NOMO-1 treated with dmso at 0.1 percent for 144 hours (cell line): ENCODE data around the gene SAMD5.

Experiments
- DNase-seq: peaks from one replicate; lab custom pipeline; 2025; ENCODE audit not compliant: unreplicated experiment; lab: John Stamatoyannopoulos, UW

Gene SAMD5

DNA sequence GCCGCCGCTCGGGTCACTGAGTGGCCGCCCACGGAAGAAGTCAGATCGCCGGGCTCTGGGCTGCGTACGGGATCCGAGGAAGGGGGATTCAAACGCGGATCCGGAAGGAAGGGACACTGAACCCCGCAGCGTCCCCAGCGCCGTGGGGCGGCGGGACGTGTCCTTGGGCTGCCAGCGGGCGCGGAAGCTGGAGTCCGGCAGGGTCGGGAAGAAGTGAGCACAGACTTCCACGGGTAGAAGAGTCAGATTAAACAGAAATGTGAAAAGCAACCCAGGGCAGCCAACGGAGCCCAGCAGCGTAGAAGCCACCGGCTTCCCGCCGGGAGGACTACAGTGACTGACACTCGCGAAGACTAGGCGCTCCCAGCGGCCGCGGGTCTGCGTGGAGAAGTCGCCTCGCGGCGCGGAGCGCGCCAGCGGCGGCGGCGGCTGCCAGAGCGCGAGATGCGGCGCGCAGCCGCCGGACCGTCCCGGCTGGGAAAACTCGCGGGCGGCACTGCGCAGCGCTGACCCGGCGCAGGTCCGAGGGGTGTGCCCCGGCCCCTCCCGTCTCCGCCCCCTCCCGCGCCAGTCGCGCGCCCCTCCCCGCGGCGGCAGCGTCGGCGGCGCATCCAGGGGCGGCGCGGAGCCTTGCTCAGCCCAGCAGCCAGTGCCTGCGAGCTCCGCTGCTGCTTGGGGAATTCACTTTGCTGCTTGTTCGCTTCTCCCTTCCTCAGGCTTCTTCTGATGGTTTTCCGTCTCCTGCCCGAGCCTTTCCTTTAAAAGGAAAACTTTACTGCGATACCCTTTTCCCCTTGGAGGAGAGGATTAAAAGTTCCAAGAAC is at the start of gene SAMD5:
Gene SAMD5 (plus strand): TSS at position 649 of the 824 bp plus-strand sequence. CDS start 239 bp downstream, outside the sequence.
- no peak for DNase-seq

DNA sequence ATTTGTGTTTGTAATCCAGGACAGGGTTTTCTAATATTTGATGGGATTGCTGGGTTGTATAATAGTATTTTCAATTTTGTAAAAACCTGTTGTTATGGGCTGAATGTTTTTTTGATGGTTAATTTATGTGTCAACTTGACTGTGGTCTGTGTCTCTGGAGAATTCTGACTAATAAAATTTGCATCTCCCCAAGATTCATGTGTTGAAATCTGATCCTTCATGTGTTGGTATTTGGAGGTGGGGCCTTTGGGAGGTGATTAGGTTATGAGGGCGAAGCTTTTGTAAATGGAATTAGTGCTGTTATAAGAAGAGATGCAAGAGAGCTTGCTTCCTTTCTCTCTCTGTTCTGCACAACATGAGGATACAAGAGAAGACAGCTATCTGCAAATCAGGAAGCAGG is 48.7 kb upstream of the SAMD5 start:
- no peak for DNase-seq

GRCh38 chr6:147463651-147464050 is 44.8 kb upstream of the SAMD5 start:
- no peak for DNase-seq

DNA sequence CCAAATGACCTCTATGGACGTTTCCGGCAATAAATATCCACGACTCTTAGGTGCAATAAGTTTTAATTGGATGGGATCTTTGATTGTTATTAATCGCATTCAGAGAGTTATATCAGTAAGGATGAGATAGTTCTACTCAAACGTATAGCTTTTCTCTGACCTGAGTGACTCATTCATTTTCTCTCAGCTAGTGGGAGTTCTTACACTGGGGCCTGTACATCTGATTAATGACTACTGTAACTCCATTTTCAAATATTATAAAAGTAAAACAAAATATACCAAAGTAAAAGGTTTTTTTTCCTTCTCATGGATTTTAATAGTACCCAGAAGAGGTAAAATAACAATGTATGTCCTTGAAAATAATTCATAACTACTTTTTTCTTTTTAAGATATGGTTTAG is 41.1 kb upstream of the SAMD5 start:
- no peak for DNase-seq

DNA sequence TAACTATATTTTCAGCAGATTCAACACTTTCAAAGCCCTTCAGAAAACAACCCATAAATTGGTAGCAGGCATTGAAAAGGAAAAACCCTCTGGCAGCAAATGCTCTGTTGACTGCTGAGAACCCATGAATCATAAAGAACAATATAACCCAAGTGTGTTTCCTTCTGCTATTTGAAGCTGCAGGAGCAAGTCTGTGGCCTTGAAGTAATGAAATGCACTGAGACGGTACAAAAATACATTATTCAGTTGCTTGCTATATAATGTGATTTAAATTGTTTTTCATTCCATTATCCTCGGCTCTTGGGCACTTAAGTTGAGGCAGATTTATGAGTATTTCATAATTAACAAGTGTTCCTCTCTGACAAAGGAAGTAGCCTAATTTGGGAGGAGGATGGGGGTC is 40.6 kb upstream of the SAMD5 start:
- no peak for DNase-seq

DNA sequence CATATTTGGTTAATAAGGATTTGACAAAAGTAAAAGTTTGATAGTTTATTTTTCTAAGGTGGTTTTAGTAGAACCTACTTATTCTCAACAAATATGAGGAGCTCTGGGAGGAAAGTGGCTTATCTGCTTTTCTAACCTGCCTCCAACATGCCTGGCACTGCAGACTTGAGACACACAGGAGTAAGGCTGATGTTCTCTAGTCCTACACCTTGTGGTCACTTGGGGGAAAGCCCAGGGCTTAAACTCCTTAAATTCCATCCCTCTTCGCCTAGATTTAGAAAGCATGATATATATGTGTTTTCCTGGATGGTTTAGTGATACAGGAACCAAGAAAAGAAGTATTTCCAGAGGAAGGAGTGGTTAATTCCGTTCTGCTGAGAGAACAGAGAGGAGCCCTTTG is 39.9 kb upstream of the SAMD5 start:
- no peak for DNase-seq

DNA sequence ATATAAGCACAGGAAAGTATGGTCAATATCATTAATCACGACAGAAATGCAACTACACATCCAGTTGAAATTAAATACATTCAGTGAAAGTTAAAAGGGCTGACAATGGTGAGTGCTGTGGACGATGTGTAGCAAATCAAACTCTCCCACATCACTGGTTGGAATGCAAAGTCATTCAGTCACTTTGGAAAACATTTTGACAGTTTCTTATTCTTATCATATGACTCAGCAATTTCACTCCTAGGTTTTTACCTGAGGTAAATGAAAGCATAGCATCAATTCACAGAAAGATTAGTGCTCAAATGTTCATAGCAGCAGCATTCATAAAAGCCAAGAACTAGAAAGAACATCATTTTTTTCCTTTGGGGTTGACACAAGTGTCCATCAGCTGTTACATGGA is 28.6 kb upstream of the SAMD5 start:
- DNase-seq, result no peak

GRCh38 chr6:147486683-147487082 is 21.8 kb upstream of the SAMD5 start:
- DNase-seq, result no peak

DNA sequence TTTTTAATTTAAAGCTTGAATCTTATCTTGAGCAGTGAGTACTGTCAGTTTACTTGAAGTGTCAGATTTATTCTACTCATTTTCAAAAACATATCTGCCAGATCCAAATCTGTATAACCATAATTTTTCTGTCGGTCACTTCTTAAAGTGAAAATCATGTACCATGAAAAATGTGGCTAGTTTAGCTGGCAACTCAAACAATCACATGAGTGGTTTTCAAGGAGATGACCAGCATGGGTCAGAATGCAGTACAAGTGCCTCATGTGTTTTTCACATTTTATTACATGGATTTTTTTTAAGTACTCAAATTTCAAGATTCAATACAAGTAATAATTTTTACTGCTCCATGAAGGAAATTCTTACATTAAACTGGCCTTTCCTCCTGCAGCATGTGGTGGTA is 11.0 kb upstream of the SAMD5 start:
- DNase-seq, result no peak

- no peak for DNase-seq
Observed at GRCh38 chr6:147503587-147503986, 4.9 kb upstream of the SAMD5 start.

DNA sequence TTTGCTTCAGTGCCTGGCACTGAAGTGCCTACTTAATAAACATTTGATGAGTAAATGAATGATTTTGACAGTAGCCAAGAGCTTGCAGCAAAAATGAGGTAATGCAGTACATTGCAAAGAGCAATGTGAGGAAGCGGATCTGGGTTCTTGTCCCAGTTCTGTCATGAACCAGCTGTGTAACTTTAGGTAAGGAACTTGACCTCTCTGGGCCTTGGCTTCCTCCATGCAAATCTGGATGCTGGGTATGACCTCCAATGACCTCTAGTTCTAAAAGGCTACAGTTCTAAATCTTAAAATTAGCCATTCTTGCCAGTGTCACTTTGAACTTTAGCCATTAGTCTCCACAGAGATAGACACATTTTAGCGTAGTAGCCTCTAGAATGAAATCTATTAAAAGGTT is 3.6 kb upstream of the SAMD5 start:
- no peak for DNase-seq

- DNase-seq, result peak; percentile 12
Observed at GRCh38 chr6:147506704-147507114, 1.8 kb upstream of the SAMD5 start.

DNA sequence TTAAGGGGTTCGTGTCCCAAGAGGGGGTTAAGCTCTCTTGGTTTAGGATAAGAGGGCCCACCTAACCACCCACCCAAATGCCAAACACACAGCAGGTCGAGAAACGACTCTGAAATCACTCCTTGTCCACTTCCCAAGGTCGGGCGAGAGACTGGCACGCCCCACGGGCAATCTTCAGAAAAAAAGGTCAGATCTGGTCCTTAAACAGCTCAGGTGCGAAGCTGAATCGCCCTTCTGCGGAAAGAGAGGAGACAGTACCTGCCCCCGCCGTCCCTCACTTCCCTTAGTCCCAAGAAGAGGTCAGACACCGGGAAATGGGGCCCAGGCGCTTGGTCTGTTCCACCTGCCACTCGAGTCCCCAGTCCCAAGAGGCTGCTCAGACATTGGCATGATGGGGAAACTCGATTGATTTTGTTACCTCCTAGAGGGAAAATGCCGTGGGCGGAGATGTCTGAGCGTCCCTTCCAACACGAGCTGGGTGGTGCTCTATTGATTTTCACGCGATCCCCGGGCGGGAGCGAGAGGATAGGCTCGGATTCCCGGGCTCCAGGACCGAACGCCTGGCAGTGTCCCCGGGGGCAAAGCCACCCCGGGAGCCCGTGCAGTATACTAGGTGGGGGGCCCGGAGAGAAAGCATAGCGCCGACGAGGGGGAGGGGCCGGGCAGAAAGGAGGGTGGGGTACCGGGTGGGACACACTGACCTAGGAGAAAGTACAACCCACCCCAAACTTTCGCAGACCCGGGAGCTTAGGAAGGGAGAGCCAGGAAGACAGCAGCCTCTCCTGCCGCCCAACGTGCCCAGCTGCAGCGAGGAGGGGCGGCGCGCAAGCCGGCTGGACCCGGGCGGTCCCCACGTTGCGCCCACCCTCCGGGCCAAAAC is 1.1 kb upstream of the SAMD5 start:
- DNase-seq, result no peak

DNA sequence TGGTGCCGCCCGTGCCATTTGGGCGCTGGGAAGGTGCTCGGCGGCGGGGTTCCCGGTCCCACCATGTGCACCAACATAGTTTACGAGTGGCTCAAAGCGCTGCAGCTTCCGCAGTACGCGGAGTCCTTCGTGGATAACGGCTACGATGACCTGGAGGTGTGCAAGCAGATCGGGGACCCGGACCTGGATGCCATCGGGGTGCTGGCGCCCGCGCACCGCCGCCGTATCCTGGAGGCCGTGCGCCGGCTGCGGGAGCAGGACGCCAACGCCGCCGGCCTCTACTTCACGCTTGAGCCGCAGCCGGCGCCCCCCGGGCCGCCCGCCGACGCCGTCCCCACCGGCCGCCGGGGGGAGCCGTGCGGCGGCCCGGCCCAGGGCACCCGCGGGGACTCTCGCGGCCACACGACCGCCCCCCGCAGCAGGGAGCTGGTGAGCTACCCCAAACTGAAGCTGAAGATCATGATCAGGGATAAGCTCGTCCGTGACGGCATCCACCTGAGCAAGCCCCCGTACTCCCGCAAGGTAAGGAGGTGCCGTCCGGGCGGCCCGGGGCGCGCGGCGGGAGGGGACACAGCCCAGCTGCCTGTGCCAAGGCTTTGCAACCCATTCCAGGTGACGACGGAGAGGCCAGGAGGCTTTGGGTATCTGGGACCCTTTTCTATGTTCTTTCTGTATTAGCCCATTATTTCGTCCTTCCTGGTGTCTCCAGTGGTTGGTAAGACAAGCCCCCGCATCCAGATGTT is 547 bp downstream of the SAMD5 start:
- no peak for DNase-seq

GRCh38 chr6:147509891-147510290 is 1.4 kb downstream of the SAMD5 start:
- no peak for DNase-seq

DNA sequence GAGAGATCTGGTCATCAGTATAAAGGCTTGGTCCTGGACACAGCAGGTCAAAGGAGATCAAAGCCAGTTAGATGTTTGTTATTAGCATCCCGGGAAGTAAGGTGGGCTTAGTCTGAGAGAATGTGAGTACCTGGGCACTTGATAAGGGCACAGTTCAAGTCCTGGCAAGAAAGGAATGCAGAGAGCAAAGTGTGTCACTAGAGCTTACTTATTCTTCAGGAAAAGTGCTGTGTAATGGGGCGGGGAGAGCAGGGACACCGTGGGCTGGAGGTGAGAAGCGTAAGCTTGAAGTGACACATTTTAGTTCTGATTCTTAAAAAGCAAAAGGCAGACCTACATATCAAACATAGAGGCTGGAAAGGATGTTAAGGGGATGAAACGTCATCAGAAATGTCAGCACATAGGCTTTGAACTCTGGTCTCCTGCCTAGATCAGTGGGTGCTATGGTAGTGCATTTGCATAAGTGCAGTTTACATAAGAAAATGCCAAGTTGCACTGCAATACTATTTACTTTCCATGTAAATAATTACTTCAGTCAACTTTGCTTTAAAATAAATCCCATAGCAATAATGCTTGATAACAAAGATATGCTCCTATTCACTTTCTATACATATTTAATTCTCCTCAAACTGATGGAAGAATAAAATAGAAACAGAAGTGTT is 2.6 kb downstream of the SAMD5 start:
- no peak for DNase-seq

DNA sequence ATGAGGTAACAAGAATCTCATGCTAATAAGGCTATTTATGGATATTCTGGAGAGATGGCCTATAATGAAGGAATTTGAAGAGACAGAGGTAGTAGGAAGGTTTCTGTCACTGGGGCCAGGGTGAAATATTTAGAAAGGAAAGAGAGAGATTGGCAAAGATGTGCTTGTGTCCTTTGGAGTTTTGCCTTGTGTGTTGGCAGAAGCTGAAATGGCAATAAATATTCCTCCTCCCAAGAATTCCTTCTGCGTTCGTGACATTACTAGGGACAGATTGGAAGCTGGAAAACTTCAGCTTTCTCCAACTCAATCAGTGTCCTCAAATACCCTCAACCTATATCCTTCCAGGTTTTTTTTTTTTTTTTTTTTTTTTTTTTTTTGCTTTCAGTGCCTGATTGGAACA is 6.3 kb downstream of the SAMD5 start:
- no peak for DNase-seq

DNA sequence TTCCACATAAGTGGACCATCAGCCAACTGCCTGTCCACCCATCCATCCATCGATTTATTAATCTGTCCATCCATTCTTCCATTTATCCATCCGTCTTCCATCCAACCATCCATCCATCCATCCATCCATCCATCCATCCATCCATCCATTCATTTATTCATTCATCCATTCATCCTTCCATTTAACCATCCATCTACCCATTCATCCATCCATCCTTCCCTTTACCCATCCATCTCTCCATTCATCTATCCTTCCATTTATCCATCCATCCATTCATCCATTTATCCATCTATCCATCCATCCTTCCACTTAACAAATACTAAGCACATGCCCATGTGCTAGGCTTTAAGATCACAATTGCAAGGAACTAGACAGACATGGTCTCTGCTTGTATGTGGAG is 6.8 kb downstream of the SAMD5 start:
- DNase-seq, result no peak

GRCh38 chr6:147522597-147522996 is 14.1 kb downstream of the SAMD5 start:
- DNase-seq, result no peak

DNA sequence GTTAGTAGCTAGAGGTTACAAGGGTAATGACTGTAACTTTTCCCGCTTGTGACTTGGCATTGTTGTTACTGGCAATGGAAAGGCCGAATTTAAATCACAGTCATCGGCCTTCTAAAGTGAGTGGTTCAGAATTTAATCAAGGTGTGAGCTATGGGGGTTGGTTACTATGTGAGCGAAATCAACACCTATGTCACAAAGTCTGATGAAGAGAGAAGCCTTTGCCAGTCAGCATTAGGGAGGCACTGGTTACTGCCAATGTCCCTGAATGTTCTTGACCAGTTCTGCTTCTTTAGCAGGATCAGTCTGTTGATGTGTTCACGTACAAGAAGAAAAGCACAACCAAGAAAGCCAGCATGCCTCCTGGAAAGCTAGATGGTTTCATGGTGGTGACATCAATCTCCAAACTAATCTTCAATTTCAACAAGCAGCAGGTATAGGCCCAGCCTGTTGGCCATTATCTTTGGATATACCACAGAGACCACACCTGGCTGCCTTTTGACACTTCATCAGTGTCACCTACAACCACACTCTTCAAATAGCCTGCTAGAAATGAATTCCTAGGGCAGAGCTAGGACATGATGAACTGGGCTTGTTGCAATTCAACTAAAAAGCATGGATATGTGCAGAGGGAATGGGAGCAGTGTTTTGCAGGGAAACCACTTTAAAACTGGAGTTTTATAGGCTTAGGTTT is 17.2 kb downstream of the SAMD5 start:
- DNase-seq, result no peak
